ENCODE results near the gene MMP23B.
"Not testable (repeated sequence)": the region's sequence is repeated elsewhere in the genome, so short reads cannot be mapped to it uniquely, and the experiment has no call there.

Gene MMP23B

DNA sequence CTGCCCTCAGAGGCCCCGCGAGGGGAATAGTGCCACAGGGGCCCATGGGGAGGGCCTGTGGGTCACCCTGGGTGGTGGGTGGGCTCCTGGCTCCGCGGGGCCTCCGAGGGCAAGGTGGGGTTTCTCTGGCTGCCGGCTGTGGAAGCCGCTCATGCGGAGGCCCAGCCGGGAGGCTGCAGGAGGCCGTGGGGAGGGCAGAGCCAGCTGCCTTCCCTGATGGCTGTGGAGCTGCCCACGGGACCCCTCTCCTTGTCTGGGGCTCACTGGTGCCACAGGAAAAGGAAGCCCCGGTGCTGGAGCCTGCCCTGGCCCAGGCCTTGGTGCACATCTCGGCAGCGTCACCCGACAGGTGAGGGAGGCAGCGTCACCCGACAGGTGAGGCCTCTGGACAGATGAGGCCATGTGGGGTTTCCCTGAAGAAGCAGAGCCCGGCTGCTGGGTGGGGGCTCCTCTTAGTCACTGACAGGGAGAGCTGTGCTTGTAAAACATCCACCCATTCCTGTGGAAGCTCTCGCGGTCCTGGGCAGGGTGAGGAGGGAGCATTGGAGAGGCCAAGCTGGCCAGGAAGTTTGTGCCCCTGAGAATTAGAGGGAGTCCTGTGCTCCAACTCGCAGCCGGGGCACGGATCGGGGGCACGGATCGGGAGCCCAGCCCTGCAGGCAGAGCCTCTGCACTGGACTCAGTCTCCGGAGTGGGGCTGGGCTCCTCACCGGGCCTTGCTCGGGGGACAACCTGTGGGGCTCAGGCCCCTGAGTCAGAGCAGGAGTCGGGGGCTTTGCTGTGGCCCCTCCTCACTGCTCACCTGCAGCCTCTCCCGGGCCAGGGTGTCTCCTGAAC is 10.6 kb upstream of the MMP23B start:
- DNase-seq, result no peak

DNA sequence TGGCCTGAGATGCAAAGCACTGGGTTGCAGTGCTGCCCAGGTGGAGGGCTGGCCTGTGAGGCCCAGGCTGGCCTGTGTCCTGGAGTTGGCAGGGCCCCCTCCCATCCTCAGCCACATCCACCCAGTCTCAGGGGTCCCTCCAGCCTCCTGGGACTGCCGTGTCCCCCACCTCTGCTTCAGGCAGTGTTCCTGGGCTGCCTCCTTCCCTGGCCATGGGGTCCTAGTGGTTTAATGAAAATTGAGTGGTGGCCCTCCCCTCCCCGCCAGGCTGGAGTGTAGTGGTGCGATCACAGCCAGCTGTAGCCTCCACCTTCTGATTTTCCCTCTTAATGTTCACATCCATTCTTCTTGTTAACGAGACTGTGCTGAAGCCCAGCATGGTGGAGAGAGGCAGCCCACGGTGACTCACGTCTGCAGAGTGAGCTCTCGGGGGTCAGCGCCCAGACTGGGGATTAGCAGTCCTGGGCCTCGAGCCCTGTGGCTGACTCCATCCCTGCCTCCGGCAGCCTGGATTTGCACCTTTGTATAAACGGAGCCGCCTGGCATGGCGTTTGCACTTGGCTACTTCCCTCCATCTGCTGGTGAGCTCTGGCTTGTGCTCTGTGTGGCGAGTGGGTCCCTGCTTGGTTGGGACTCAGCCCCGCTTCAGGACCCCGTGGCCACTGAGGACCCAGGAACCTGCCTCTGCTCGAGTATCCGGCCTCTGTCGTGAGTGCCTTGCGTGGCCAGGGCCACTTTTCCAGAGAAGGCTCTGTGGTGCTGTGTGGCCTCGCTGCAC is 9.8 kb upstream of the MMP23B start:
- no peak for DNase-seq

DNA sequence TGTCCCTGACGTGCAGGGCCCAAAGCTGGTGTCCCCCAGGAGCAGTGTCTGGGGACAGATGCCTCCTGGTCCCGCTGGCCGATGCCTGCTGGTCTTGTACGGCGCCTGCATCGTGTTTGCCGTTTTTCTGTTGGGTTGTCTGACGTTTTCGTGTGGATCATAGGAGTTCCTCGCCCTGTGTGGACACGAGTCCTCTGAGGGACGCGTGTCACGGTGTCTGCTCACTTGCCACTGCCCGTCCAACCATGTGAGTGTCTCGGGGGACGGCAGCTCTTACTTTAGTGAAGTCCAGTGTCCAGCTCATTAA is 9.2 kb upstream of the MMP23B start:
- DNase-seq, result no peak

DNA sequence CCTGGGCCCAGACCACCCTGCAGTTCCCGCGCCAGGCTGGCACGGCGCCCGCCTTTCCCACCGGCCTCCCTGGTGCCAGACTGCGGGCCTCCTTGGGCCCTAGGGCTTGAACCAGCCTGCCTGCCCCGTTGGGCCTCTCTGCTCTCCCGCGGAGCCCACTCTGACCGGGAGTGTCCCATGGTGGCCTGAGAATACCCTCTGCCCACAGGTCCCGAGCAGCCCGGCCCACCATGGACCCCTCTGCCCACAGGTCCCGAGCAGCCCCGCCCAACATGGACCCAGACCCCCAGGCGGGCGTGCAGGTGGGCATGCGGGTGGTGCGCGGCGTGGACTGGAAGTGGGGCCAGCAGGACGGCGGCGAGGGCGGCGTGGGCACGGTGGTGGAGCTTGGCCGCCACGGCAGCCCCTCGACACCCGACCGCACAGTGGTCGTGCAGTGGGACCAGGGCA is 8.8 kb upstream of the MMP23B start:
- DNase-seq, result no peak

DNA sequence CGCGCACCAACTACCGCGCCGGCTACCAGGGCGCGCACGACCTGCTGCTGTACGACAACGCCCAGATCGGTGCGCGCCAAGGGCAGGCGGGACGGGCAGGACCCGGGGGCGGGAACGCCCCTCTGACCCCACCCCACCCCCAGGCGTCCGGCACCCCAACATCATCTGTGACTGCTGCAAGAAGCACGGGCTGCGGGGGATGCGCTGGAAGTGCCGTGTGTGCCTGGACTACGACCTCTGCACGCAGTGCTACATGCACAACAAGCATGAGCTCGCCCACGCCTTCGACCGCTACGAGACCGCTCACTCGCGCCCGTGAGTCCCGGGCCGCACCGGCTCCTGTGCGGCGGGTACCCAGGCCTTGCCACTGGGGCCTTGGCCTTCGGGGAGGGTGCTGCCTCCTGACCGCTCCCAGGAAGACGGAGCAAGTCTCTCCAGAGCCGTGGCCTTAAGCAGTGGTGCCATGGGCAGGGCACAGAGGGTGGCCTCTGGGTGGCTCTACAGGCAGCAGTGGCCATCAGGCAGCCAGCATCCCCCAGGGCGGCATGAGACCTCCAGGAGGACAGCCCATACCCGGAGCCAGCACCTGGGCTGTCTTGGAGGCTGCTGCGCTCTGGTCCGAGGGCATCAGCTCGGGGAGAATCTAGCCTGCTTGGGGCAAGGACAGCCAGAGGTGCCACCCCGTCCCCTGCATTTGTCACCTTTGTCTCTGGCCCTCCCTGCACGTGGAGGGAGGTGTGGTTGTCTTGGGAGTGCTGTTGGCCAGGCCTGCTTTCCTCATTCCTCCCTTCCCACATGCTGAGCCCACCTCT is 8.1 kb upstream of the MMP23B start:
- DNase-seq, result no peak

DNA sequence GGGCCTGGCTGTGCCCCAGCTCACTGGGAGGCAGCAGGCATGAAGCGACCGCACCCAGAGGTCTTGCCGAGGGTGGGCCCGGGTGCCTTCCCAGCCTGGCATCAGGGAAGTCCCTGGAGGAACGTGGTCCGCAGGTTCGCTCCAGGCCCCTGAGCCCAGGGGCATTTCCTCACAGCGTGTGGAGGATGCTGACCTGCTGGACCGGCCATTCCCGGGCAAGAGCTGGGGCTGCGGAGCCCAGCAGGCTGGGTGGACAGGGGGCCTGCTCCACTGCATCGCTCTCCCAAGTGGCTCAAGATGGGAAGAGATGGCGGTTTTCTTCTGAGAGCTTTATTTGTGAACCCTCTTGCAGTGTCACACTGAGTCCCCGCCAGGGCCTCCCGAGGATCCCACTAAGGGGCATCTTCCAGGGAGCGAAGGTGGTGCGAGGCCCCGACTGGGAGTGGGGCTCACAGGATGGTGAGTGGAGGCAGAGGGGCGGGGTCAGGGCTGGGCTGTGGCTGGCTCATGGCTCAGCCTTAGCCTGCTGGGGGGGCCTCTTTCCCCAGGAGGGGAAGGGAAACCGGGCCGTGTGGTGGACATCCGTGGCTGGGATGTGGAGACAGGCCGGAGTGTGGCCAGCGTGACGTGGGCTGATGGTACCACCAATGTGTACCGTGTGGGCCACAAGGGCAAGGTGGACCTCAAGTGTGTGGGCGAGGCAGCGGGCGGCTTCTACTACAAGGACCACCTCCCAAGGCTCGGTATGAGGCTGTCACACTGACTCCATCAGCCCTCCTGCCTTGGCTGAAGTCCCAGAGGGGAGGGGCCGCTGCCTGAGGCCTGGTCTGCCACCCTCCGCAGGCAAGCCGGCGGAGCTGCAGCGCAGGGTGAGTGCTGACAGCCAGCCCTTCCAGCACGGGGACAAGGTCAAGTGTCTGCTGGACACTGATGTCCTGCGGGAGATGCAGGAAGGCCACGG is 7.2 kb upstream of the MMP23B start:
- no peak for DNase-seq

DNA sequence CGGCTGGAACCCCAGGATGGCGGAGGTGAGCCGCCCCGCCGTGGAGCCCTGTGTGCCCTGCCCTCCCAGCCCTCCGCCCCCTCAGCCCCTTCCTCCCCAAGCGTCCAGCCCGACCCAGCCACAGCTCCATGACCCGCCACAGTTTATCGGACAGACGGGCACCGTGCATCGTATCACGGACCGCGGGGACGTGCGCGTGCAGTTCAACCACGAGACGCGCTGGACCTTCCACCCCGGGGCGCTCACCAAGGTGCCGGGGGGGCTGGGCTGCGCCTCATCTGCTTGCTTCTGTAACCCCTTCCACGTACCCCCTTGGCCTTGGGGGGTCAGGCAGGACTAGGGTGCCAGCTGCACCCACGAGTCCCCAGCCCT is 6.6 kb upstream of the MMP23B start:
- no peak for DNase-seq

DNA sequence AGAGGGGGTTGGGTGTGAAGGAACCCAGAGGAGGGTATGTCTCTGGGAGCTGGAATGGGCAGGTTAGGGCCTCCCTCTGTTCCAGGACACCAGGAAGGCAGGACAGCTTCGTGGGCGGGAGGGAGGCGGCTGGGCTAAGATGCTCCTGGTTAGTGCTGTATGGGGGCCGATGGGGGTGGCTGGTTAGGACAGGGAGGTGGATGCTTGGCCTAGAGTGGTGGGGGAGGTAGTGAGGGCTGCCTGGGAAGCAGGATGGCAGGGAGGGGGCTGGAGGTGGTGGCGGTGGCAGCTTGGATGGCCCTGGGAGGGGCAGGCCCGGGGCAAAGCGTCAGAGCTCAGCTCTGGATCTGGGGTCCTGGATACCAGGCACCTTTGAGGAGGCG is 6.2 kb upstream of the MMP23B start:
- DNase-seq, result no peak

DNA sequence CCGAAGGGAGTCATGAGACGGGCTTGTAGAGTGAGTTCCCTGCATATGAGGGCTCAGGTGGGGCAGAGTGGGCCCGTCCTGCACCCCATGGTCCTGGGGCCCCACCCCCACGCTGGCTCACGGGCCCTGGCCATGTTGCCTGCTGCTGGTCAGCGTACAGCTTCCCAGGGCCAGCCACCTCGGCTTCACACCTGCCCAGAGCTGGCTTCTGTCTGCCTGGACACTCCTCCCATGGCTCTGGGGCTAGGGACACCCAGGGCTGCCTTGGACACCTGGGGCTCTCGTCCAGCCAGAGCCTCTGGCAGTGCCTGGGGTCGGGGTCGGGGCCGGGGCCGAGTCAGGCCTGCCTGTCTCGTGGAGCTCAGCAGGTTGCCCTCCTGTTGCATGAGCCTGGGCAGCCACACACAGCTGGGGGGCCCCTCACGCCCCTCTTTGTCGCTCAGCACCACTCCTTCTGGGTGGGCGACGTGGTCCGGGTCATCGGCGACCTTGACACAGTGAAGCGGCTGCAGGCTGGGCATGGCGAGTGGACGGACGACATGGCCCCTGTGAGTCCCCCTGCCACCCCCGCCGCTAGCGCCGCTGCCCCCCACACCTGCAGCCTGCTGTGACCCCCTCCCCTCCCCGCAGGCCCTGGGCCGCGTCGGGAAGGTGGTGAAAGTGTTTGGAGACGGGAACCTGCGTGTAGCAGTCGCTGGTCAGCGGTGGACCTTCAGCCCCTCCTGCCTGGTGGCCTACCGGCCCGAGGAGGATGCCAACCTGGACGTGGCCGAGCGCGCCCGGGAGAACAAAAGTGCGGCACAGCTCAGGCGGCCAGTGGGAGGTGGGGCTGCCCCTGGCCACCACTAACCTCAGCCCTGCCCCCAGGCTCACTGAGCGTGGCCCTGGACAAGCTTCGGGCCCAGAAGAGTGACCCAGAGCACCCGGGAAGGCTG is 5.5 kb upstream of the MMP23B start:
- no peak for DNase-seq

DNA sequence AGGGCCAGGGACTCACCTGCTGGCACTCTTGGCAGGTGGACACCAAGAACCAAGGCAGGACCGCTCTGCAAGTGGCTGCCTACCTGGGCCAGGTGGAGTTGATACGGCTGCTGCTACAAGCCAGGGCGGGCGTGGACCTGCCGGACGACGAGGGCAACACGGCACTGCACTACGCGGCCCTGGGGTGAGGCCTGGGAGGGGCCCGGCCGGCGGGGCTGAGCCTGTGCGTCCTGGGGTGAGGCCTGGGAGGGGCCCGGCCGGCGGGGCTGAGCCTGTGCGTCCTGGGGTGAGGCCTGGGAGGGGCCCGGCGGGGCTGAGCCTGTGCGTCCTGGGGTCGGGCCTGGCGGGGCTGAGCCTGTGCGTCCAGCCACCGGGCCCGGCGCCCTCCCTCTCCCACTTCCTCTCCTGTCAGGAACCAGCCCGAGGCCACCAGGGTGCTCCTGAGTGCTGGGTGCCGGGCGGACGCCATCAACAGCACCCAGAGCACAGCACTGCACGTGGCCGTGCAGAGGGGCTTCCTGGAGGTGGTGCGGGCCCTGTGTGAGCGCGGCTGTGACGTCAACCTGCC is 4.6 kb upstream of the MMP23B start:
- DNase-seq, result no peak

DNA sequence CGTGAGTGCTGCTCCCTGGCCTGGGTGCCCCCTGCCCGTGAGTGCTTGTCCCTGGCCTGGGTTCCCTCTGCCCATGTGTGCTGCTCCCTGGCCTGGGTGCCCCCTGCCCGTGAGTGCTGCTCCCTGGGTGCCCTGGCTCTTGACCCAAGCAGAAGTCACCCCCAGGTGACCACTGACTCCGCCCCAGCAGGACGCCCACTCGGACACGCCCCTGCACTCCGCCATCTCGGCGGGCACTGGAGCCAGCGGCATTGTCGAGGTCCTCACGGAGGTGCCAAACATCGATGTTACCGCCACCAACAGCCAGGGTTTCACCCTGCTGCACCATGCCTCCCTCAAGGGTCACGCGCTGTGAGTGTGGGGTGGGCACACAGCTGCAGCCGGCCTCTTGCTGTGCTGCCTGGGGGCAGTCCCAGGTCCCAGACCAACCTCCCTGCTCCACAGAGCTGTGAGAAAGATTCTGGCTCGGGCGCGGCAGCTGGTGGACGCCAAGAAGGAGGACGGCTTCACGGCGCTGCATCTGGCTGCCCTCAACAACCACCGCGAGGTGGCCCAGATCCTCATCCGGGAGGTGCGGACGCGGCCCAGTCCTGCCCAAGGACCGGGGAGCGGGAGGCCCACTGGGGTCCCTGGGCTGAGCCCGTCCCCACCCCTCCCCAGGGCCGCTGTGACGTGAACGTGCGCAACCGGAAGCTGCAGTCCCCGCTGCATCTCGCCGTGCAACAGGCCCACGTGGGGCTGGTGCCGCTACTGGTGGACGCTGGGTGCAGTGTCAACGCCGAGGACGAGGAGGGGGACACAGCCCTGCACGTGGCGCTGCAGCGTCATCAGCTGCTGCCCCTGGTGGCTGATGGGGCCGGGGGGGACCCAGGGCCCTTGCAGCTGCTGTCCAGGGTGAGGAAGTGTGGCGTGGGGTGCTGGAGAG is 3.9 kb upstream of the MMP23B start:
- no peak for DNase-seq

DNA sequence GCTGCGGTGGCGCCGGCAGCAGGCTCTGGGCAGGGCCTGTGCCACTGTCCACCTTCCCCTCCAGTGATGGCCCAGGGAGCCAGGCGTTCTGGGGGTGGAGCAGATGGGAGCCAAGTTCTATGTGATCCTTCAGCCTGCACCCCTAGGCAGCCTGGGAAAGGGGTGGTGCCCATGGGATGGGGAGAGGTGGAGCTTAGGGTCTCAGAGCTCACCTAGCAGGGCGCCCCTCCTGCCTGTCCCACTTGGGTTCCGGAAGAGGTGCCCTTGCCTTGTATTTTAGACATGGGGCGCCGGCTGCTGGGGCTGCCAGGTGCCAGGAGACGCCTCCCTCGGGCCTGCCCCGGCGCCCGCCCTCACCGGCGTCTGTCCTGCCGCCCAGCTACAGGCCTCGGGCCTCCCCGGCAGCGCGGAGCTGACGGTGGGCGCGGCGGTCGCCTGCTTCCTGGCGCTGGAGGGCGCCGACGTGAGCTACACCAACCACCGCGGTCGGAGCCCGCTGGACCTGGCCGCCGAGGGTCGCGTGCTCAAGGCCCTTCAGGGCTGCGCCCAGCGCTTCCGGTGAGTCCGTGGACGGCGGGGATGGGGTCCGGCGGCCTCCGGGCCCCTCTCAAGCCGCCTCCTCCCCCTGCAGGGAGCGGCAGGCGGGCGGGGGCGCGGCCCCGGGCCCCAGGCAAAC is 3.1 kb upstream of the MMP23B start:
- peak; percentile 25 for DNase-seq

DNA sequence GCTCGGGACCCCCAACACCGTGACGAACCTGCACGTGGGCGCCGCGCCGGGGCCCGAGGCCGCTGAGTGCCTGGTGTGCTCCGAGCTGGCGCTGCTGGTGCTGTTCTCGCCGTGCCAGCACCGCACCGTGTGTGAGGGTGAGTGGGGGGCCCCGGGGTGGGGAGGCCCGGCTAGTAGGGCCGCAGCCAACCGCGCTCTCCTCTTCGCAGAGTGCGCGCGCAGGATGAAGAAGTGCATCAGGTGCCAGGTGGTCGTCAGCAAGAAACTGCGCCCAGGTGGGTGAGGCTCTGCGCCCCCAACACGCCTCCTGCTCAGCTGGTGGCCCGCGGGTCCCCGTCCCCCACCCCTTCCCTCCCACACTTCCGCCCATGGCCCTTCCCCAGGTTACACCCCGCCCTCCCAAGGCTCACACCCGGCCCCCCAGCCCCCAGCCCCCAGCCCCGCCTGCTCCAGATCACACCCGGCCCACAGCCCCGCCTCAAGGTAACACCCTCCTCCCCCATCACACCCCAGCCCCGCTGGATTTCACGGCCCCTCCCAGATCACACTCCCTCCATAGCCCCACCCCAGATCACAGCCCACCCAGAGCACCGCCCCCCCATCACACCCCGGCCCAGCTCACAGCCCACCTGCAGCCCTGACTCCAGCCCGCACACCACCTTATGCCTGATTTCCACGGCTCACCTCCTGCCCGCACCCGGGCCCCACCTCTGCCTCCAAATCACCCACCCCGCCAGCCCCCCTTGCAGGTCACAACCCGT is 2.4 kb upstream of the MMP23B start:
- peak; percentile 73 for DNase-seq

DNA sequence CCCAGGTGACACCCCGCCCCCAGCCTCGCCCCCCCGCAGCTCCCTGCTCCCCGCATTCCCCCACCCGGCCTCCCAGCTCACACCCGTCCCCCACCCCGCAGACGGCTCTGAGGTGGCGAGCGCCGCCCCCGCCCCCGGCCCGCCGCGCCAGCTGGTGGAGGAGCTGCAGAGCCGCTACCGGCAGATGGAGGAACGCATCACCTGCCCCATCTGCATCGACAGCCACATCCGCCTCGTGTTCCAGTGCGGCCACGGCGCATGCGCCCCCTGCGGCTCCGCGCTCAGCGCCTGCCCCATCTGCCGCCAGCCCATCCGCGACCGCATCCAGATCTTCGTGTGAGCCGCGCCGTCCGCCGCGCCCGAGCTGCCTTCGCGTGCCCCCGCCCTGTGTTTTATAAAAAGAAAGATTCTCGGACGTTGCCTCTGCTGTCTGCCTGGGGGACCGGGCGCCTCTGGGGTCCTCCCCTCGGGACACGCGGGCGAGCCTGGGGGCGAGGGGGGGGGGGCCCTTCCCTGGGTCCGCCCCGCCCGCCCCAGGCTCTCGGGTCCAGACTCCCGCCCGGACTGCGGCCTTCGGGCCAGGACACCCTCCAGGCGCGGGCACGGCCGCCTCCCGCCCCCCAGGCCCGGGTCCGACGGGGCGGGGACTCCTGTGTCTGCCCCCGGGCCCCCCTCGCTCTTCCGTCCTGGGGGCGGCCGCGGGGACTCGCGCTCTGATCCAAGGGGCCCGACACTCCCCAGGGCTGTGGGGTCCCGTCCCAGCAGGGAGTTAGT is 1.6 kb upstream of the MMP23B start:
- DNase-seq, result peak; percentile 90

DNA sequence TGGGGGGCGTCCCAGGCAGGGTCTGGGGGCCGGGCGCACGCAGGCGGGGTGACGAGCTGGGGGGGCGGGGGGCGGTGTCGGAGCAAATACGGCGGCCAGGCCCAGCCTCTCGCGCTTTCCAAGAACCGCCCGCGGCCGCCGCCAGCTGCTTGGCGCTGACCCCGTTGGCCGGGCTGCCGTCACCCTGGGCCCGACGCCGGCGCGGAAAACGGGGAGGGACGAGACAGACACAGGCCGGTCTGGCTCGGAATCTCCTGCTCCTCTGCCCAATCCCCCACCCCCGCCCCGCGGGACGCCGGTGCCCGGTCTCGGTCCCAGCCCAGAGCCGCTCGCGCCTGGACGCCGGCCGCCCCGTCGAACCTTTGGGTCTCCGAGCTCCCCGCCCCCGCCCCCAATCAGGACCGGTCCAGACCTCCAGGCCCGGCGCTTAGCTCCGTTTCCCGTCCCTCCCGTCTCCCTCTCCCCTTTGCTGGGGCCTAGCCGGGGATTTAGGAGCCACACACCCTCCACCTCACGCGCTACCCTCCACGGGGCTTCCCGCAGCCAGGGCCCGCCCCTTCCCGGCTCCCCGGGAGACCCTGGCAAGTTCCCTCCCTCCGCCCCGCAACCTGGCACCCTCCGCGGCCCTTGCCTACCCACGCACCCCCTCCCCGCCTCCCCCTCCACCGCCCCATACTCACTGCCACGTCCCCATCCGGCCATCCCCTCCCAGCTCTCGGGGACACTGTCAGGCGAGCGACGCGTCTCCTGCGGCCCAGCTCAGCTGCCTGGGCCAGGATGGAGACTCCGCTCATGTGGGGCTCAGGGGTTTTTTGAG is 800 bp upstream of the MMP23B start:
- peak; percentile 32 for DNase-seq

DNA sequence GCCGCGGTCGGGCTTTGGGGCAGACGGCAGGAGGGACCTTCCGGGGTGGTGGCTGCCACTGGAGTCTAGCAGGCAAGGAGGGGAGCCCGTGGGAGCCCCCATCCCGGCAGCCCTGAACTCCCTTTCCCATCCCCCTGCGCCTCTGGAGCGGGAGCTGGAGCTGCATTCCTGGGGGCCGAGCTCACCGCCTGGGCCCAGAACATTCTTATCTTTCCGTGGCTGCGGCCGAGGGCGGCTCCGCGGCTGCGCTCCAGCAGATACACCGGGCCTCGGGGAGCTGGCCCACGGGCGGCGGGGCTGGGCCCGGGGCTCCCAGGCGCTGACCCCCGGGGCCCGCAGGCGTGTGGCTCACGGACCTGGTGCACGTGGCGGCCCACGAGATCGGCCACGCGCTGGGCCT is 1.4 kb downstream of the MMP23B start:
- not testable (repeated sequence) for DNase-seq

DNA sequence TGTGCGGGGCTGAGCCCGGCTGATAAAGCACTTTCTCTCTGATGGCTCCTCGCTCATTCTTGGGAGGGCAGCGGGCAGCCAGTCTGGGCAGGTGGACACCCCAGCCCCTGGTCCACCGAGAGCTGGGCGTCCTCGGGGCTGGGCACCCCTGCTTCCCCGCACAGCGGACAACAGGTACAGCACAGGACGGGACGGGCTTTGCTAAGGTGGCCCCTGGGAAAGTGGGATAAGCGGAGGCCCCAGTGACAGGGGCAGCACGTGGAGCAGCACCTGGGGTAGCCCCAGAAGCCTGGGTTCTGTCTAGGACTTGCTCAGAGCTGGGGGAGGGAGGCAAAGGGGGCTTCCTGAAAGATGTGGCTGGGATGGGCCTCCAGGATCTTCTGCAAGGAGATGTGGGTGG is 2.6 kb downstream of the MMP23B start:
- not testable (repeated sequence) for DNase-seq
